NCI-H2171 treated with DMSO at 0.1 percent for 48 hours (cell line): ENCODE measurements around the gene TRIM64.
"Not testable (repeated sequence)": the region's sequence is repeated elsewhere in the genome, so short reads cannot be mapped to it uniquely, and the experiment has no call there.

Experiments used
- DNase-seq: peaks from one replicate; lab custom pipeline; 2025; lab: John Stamatoyannopoulos, UW

The TRIM64 gene, protein sequence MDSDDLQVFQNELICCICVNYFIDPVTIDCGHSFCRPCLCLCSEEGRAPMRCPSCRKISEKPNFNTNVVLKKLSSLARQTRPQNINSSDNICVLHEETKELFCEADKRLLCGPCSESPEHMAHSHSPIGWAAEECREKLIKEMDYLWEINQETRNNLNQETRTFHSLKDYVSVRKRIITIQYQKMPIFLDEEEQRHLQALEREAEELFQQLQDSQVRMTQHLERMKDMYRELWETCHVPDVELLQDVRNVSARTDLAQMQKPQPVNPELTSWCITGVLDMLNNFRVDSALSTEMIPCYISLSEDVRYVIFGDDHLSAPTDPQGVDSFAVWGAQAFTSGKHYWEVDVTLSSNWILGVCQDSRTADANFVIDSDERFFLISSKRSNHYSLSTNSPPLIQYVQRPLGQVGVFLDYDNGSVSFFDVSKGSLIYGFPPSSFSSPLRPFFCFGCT

DNA sequence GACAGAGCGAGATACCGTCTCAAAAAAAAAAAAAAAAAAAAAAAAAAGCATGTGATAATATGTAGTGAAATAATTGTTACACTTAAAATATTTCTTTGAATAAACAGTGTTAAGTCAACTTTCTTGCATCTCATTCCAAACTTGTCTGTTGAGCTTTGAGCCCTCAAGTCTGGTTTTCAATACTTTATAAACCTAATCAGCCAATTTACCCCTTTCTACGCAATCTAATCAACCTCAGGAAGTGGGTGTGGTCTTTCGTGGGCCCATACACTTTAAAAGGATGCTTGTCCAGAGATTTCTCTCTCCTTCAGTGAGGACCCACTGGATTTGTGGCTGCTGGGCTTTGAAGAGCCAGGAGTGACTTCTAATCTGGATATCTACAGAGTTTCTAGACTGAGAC is at the start of gene TRIM64:
Gene TRIM64 (plus strand): TSS at position 301 of the 400 bp plus-strand sequence. CDS start 2,467 bp downstream, outside the sequence.
- DNase-seq = not testable (repeated sequence)

DNA sequence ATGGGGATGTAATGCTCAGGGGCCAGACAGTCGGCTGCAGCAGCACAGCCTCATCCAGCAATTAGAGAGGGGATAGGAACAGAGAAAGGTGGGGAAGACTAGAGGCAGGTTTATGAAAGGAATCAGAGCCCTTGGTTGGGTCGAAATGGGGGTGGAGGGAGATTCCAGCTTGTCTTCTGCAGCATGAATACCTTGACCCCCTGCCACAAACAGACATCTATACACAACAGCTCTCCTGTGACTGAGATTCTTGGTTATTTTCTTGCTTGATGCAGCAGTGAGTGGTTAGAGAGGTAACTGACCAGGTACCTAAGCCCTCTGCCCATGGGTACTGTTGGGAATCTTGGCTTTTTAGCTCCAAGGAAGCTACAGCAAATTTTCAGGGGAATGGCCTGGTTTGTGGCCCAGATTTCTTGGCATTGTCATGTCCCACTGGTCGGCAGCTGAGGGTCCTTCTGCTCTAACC is 43.6 kb upstream of the TRIM64 start, which contains the start of gene TRIM49D1:
Gene TRIM49D1 (minus strand): TSS at position 51 of the 466 bp plus-strand sequence. CDS start 4,535 bp downstream, outside the sequence.
- DNase-seq = no peak

DNA sequence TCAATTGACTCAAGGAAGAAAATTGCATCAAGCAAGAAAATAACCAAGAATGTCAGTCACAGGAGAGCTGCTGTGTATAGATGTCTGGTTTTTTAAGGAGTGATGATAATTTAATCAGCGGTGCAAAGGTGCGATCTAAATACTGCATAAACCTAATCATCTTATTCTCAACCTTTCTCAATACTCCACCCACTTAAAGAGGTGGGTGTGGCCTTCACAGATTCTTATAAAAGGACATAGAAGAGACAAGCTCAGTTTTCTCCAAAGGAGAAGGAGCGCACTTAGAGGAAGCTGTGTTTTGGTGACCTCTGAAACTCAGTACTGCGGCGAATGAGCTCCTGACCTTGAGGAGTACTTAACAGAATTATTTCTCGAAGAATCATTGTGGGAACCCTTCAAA is 42.1 kb upstream of the TRIM64 start, which contains the start of gene TRIM49D2:
Gene TRIM49D2 (plus strand): TSS at position 301 of the 400 bp plus-strand sequence. CDS start 2,698 bp downstream, outside the sequence.
- not testable (repeated sequence) for DNase-seq

DNA sequence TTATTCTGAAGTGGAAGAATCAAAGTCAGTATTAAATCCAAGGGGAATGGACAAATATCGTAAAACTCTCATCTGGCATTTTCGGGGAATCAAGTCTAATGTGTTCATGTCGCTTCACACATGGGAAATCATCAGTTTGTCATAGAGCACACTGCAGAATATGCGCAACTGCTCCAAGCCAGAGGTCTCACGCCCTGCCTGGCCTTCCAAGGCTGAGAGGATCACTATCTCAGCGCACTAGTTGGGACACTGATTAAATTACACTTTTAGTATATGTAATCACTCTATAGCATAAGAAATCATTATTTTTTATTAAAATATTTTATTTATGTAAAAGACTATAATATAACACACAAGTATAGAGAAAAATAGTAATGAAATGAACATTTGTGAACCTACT is 5.0 kb upstream of the TRIM64 start:
- not testable (repeated sequence) for DNase-seq
